ENCODE measurements around the gene FHDC1.

The FHDC1 gene

DNA sequence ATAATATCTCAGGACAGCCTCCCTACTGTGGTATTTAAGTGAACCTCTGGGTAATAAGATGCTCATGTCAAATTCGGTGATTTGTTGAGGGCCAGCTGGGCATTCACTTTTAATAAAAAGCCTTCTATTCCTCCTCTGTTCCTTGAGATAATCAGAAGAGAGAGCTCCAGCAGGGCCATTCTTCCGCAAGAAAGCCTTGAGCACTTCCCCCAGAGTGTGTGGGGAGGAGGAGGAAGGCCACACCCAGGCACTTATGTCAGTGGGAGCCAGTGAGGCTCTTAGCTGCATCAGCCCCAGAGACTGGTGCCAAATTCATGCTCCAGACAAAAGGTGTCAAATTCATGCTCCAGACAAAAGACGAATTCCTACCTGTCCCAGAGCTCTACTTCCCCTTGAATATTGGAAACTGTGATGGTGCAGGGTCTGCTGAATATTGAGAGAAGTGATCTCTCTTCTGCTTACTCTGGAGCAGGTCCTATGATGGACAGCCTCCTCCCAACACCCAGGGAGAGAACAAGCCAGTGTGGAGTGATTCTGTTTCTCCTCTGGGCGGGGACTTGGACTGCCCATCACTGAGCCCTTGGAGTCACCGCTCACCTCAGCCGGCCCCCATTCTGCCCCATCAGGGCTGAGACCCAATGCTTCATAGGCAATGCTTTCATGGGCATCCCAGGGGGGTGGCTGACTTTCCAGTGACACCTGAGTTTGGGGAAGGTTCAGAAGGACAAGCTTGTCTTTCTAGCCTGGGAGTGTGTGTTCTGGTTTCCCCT lies 68.1 kb downstream of the FHDC1 start:
- in situ Hi-C loops (cut with HindIII; ENCODE audit: low sequenced_read_pairs), result no loop called here
- no peak for DNase-seq (ENCODE audit: low read depth)
- no peak for TF ChIP-seq CTCF (IDR thresholded peaks at IDR 0.05; ENCODE audit: low read depth, low read length, missing control alignments)
- no peak overlapping the region for H3K4me3 ChIP-seq (ENCODE audit: low read depth, low read length)

DNA sequence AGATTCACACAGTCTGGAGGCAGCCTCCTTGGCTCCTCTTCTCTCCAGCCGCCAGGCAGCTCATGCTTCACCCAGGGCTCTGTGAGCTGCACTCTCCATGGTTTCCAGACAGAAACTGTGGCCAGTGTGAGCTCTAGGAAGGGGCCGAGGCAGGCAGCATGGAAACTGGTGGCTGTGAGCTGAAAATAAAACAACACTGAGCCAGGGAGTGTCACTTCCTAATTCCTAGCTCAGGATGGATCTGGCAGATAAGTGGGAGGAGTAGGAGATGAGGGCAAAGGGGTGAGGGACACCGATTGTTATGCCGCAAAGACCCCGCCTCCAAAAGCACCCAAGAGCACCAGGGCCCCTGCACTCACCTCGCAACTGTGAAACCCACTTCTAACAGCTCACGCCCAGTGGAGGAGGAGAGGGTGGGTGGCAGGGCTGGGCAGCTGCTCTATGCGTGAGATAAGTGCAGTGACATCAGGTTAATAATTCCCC lies 69.8 kb downstream of the FHDC1 start:
- no peak for DNase-seq (ENCODE audit: low read depth)
- no peak for TF ChIP-seq CTCF (IDR thresholded peaks at IDR 0.05; ENCODE audit: low read depth, low read length, missing control alignments)
- no peak overlapping the region for H3K4me3 ChIP-seq (ENCODE audit: low read depth, low read length)
- in situ Hi-C loops (cut with HindIII; ENCODE audit: low sequenced_read_pairs), result no loop called here

- TF ChIP-seq CTCF (IDR thresholded peaks at IDR 0.05; ENCODE audit: low read depth, low read length, missing control alignments), result no peak
- no peak for DNase-seq (ENCODE audit: low read depth)
- H3K4me3 ChIP-seq (ENCODE audit: low read depth, low read length), result no peak overlapping the region
- in situ Hi-C loops (cut with HindIII; ENCODE audit: low sequenced_read_pairs), result no loop called here
Observed at GRCh38 chr4:153008578-153009199, 72.6 kb downstream of the FHDC1 start.

DNA sequence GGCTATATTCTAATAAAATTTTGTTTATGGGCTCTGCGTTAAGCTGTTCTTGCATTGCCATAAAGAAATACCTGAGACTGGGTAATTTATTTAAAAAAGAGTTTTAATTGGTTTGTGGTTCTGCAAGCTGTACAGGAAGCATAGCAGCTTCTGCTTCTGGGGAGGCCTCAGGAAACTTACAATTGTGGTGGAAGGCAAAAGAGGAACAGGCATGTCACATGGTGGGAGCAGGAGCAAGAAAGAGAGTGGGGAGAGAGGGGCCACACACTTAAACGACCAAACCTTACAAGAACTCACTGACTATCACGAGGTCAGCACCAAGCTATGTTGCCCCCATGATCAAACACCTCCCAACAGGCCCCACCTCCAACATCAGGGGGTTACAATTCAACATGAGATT lies 74.0 kb downstream of the FHDC1 start:
- DNase-seq (ENCODE audit: low read depth), result no peak
- no peak overlapping the region for H3K4me3 ChIP-seq (ENCODE audit: low read depth, low read length)
- in situ Hi-C loops (cut with HindIII; ENCODE audit: low sequenced_read_pairs), result no loop called here
- TF ChIP-seq CTCF (IDR thresholded peaks at IDR 0.05; ENCODE audit: low read depth, low read length, missing control alignments), result no peak

DNA sequence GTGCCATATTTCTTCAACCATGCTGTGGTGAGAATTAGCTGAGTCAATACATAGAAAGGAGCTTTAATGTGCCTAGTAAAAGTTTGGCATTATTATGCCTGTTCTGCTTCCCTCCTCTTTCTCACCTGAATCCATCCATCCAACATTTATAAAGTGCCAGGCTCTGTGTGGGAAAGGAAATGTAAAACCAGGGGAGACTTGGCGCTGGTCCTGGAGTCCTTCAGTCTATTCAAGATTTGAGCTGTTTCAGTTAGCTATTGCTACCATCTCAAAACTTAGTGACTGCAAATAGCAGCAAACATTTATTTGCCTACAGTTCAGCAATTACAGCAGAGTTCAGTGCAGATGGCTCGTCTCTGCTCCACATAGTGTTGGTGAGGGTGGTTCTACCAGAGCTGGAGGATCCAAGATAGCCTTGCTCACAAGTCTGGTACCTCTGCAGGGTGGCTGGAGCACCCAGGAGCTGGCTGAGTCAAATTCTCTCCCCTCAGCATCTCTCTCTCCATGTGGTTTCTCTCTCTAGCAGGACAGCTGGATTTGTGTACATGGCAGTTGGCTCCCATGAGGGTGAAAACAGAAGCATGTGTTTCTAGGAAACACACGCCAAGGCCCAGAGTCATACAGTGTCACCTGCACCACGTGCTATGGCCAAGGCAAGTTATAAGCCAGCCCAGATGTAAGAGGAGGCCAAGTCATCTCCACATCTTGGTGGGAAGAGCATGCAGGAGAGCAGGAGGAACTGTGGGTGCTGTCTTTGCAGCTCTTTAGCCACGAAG lies 77.3 kb downstream of the FHDC1 start:
- in situ Hi-C loops (cut with HindIII; ENCODE audit: low sequenced_read_pairs), result no loop called here
- no peak overlapping the region for H3K4me3 ChIP-seq (ENCODE audit: low read depth, low read length)

More for the DNA sequence above, 77.3 kb downstream of the FHDC1 start:
- TF ChIP-seq CTCF (IDR thresholded peaks at IDR 0.05; ENCODE audit: low read depth, low read length, missing control alignments), result no peak
- DNase-seq (ENCODE audit: low read depth), result no peak

Data from astrocyte of the cerebellum (primary cell).